H9 (cell line): Measurements from ENCODE around the gene MAGI1. TPM values are rescaled to one million over a fixed set of nuclear protein-coding genes. Genes with fewer than 3 reads are reported as not detected.

Experiments
- DNase-seq: peaks from one replicate; pipeline ENCODE4 v3.0.0-alpha.2; 2017
- H2AFZ ChIP-seq: one replicate; pipeline ENCODE4 v1.6.1; 2013; ENCODE audit warnings: mild to moderate bottlenecking, low read length, control low read depth, moderate library complexity
- H2AK5ac ChIP-seq: 2 replicates; pipeline ENCODE4 v1.6.1; 2013; ENCODE audit warnings: low read length, control low read depth, mixed read lengths; ENCODE audit not compliant: insufficient read length
- H2BK120ac ChIP-seq: one replicate; pipeline ENCODE4 v1.6.1; 2013; ENCODE audit warnings: low read depth, mild to moderate bottlenecking, low read length, control low read depth, inconsistent platforms; ENCODE audit not compliant: poor library complexity, severe bottlenecking
- H2BK12ac ChIP-seq: 2 replicates; pipeline ENCODE4 v1.6.1; 2013; ENCODE audit warnings: low read length, control low read depth, mixed read lengths, low read depth; ENCODE audit not compliant: insufficient read length
- H2BK15ac ChIP-seq: 2 replicates; pipeline ENCODE4 v1.6.1; 2013; ENCODE audit warnings: low read depth, low read length, control low read depth
- H2BK20ac ChIP-seq: one replicate; pipeline ENCODE4 v1.6.1; 2013; ENCODE audit warnings: low read depth, mild to moderate bottlenecking, low read length, control low read depth, inconsistent platforms; ENCODE audit not compliant: poor library complexity, severe bottlenecking
- H2BK5ac ChIP-seq: 2 replicates; pipeline ENCODE4 v1.6.1; 2013; ENCODE audit warnings: low read length, control low read depth, mixed read lengths; ENCODE audit not compliant: insufficient read length
- H3K14ac ChIP-seq: 2 replicates; pipeline ENCODE4 v1.6.1; 2013; ENCODE audit warnings: low read length, control low read depth; ENCODE audit not compliant: insufficient read depth
- H3K18ac ChIP-seq: 2 replicates; pipeline ENCODE4 v1.6.1; 2013; ENCODE audit warnings: low read depth, mild to moderate bottlenecking, mixed read lengths, low read length, control low read depth; ENCODE audit not compliant: insufficient read length
- H3K23ac ChIP-seq: 2 replicates; pipeline ENCODE4 v1.6.1; 2013; ENCODE audit warnings: low read length, control low read depth, mixed read lengths, low read depth; ENCODE audit not compliant: insufficient read length
- H3K23me2 ChIP-seq: 2 replicates; pipeline ENCODE4 v1.6.1; 2013; ENCODE audit warnings: low read depth, mild to moderate bottlenecking, mixed read lengths, low read length, control low read depth; ENCODE audit not compliant: insufficient read length, poor library complexity, severe bottlenecking
- H3K27ac ChIP-seq: 2 replicates; pipeline ENCODE4 v1.5.1; 2013; ENCODE audit warnings: low read length, control low read depth, mixed read lengths, low read depth; ENCODE audit not compliant: insufficient read length
- H3K27me3 ChIP-seq: 2 replicates; pipeline ENCODE4 v1.6.1; 2013; ENCODE audit warnings: low read length, control low read depth, inconsistent platforms; ENCODE audit not compliant: insufficient read depth
- H3K4ac ChIP-seq: 2 replicates; pipeline ENCODE4 v1.6.1; 2013; ENCODE audit warnings: low read depth, mild to moderate bottlenecking, control low read depth, inconsistent platforms, low read length, moderate library complexity
- H3K4me1 ChIP-seq: 2 replicates; pipeline ENCODE4 v1.6.1; 2013; ENCODE audit warnings: low read length, control low read depth, inconsistent platforms; ENCODE audit not compliant: insufficient read depth
- H3K4me2 ChIP-seq: 2 replicates; pipeline ENCODE4 v1.6.1; 2013; ENCODE audit warnings: low read length, control low read depth, mixed read lengths; ENCODE audit not compliant: insufficient read length, insufficient read depth
- H3K56ac ChIP-seq: 2 replicates; pipeline ENCODE4 v1.6.1; 2013; ENCODE audit warnings: low read depth, mild to moderate bottlenecking, mixed read lengths, low read length, control low read depth; ENCODE audit not compliant: insufficient read length
- H3K79me1 ChIP-seq: 2 replicates; pipeline ENCODE4 v1.6.1; 2013; ENCODE audit warnings: low read depth, mild to moderate bottlenecking, moderate library complexity, low read length, control low read depth, inconsistent platforms; ENCODE audit not compliant: insufficient read depth, poor library complexity, severe bottlenecking
- H3K79me2 ChIP-seq: 2 replicates; pipeline ENCODE4 v1.6.1; 2013; ENCODE audit warnings: low read length, control low read depth, inconsistent platforms; ENCODE audit not compliant: insufficient read depth
- H3K9ac ChIP-seq: 2 replicates; pipeline ENCODE4 v1.6.1; 2013; ENCODE audit warnings: low read length, control low read depth, mixed read lengths; ENCODE audit not compliant: insufficient read length; ENCODE audit errors: extremely low read depth
- H3K9me3 ChIP-seq: one replicate; pipeline ENCODE4 v1.6.1; 2013; ENCODE audit warnings: low read depth, low read length, inconsistent platforms; ENCODE audit not compliant: control insufficient read depth
- H3T11ph ChIP-seq: one replicate; pipeline ENCODE4 v1.6.1; 2013; ENCODE audit warnings: mild to moderate bottlenecking, low read length, control low read depth, inconsistent platforms
- H4K20me1 ChIP-seq: one replicate; pipeline ENCODE4 v1.6.1; 2013; ENCODE audit not compliant: control insufficient read depth, insufficient read length, insufficient read depth
- H4K5ac ChIP-seq: 2 replicates; pipeline ENCODE4 v1.6.1; 2013; ENCODE audit warnings: low read depth, mild to moderate bottlenecking, mixed read lengths, low read length, control low read depth; ENCODE audit not compliant: insufficient read length
- H4K8ac ChIP-seq: replicated peaks from 2 replicates; pipeline ENCODE4 v1.6.1; 2013; ENCODE audit warnings: low read length, control low read depth, mixed read lengths, low read depth; ENCODE audit not compliant: insufficient read length
- H4K91ac ChIP-seq: 2 replicates; pipeline ENCODE4 v1.6.1; 2013; ENCODE audit warnings: low read depth, mild to moderate bottlenecking, moderate library complexity, mixed read lengths, low read length, control low read depth; ENCODE audit not compliant: insufficient read length
- H3K27ac Mint-ChIP-seq, 3 experiments: 2 replicates in 2 of 3; 3 replicates in 1 of 3; pipeline ENCODE4 v1.8.0; 2020 to 2021; ENCODE audit warnings: mixed read lengths in 3 of 3, mild to moderate bottlenecking in 1 of 3, moderate library complexity in 1 of 3
- H3K27me3 Mint-ChIP-seq: 2 replicates; pipeline ENCODE4 v1.8.0; 2021; ENCODE audit warnings: low read depth, mild to moderate bottlenecking, moderate library complexity, mixed read lengths
- H3K36me3 Mint-ChIP-seq, 3 experiments: 2 replicates in 2 of 3; 3 replicates in 1 of 3; pipeline ENCODE4 v1.8.0; 2020 to 2021; ENCODE audit warnings: low read depth in 3 of 3, mixed read lengths in 3 of 3; ENCODE audit not compliant: insufficient read depth in 1 of 3
- H3K4me1 Mint-ChIP-seq, 2 experiments: 2 replicates each; pipeline ENCODE4 v1.8.0; 2020; ENCODE audit warnings: mixed read lengths in 2 of 2
- H3K4me3 Mint-ChIP-seq, 2 experiments: 2 replicates in 1 of 2; 3 replicates in 1 of 2; pipeline ENCODE4 v1.8.0; 2020 to 2021; ENCODE audit warnings: mild to moderate bottlenecking in 2 of 2, mixed read lengths in 2 of 2, moderate library complexity in 1 of 2
- H3K9me3 Mint-ChIP-seq, 2 experiments: 2 replicates in 1 of 2; 3 replicates in 1 of 2; pipeline ENCODE4 v1.8.0; 2020; ENCODE audit warnings: mild to moderate bottlenecking in 2 of 2, mixed read lengths in 2 of 2, moderate library complexity in 1 of 2
- CTCF ChIP-seq: fragments of 200-600 bp; sonication (generic); conservative IDR thresholded peaks from 3 replicates; pipeline ENCODE4 v1.8.0; 2021; ENCODE audit warnings: antibody characterized with exemption, mild to moderate bottlenecking
- WGBS: extraction: QIAGEN DNeasy Blood & Tissue Kit; methylation state at CpG from one replicate; pipeline ENCODE4 v1.1.7; 2013; ENCODE audit warnings: missing lambda C conversion rate, low lambda C conversion rate, mixed read lengths; ENCODE audit not compliant: insufficient read length; ENCODE audit errors: extremely low coverage; 5-methylcytosine and 5-hydroxymethylcytosine counted together
- total RNA-seq: library from RNA; stranded (reverse); gene quantifications from 2 replicates; pipeline ENCODE4 v1.2.1, GENCODE V29; 2021

Gene MAGI1
- total RNA-seq, 1 experiment from 2014 or later = 65.7 TPM

- no peak overlapping the region for H3K18ac ChIP-seq
- H3K14ac ChIP-seq = no peak overlapping the region
- H3K9ac ChIP-seq = no peak overlapping the region
- H3K4me1 ChIP-seq = peaks cover 10% of the 10 kb centered on the region; the same call in 1 of the 2 replicates
- no CpG with 5 or more reads among the region's 3 CpGs for WGBS
- no peak overlapping the region for H2AFZ ChIP-seq
- no peak overlapping the region for H3K4me2 ChIP-seq
- H3K56ac ChIP-seq = no peak overlapping the region
- H3K27me3 ChIP-seq = no peaks in the 10 kb centered on the region
- no peak overlapping the region for H3K23ac ChIP-seq
- H2BK15ac ChIP-seq = no peak overlapping the region
- Mint-ChIP-seq H3K4me3 (no peak overlapping the region), H3K9me3 (no peaks in the 10 kb centered on the region), H3K27ac (peak overlapping the region in 2 of 3 experiments; percentile 63 to 80; a peak in 4 of 7 replicates), H3K36me3 (no peaks in the 10 kb centered on the region; a peak in 1 of 7 replicates), H3K4me1 (peaks cover 42 to 49% of the 10 kb centered on the region in 2 experiments), H3K27me3 (no peaks in the 10 kb centered on the region)
- H4K91ac ChIP-seq = no peak overlapping the region
- peaks cover 4% of the 10 kb centered on the region; the same call in 1 of the 2 replicates for H3K79me2 ChIP-seq
- no peak overlapping the region for H3K4ac ChIP-seq
- no peak overlapping the region for H3T11ph ChIP-seq
- H2BK5ac ChIP-seq = no peak overlapping the region
- H4K5ac ChIP-seq = no peak overlapping the region
- H2BK12ac ChIP-seq = no peak overlapping the region
- no peaks in the 10 kb centered on the region for H3K23me2 ChIP-seq
- no peak overlapping the region for H2BK120ac ChIP-seq
- peaks cover 3% of the 10 kb centered on the region for H3K79me1 ChIP-seq
- no peak overlapping the region for H2BK20ac ChIP-seq
- H3K9me3 ChIP-seq = no peaks in the 10 kb centered on the region
- TF ChIP-seq CTCF = no peak
- H4K20me1 ChIP-seq = no peaks in the 10 kb centered on the region
- H2AK5ac ChIP-seq = no peak overlapping the region
- no peak for DNase-seq
- no peak overlapping the region for H3K27ac ChIP-seq
- H4K8ac ChIP-seq = no peak overlapping the region
Observed at GRCh38 chr3:65925254-65925954, 113.3 kb downstream of the MAGI1 start.
